RWPE1 (cell line): ENCODE results near the gene ACBD6.

Experiments
- CTCF ChIA-PET: fragments of 350-600 bp; sonication (Branson Sonifier 250); formaldehyde crosslinking; extraction: SDS; loops from one replicate; lab custom pipeline; 2021; lab: Yijun Ruan, JAX
- POLR2A ChIA-PET: fragments of 400-600 bp; formaldehyde crosslinking; extraction: SDS; loops from one replicate; lab custom pipeline; 2020; ENCODE audit warnings: antibody characterized with exemption; ENCODE audit not compliant: low non-redundant PET; lab: Yijun Ruan, JAX
- DNase-seq: peaks from one replicate; pipeline ENCODE4 v3.0.0; 2012; ENCODE audit warnings: low spot score
- H3K27ac ChIP-seq: fragments of 450-650 bp; 2 replicates; pipeline ENCODE4 v1.5.1; 2017
- TF ChIP-seq, protein P1 (sequence below): fragments of 450-650 bp; conservative IDR thresholded peaks from 2 replicates; pipeline ENCODE4 v1.5.1; 2017; ENCODE audit warnings: low read depth, mild to moderate bottlenecking

Gene ACBD6

DNA sequence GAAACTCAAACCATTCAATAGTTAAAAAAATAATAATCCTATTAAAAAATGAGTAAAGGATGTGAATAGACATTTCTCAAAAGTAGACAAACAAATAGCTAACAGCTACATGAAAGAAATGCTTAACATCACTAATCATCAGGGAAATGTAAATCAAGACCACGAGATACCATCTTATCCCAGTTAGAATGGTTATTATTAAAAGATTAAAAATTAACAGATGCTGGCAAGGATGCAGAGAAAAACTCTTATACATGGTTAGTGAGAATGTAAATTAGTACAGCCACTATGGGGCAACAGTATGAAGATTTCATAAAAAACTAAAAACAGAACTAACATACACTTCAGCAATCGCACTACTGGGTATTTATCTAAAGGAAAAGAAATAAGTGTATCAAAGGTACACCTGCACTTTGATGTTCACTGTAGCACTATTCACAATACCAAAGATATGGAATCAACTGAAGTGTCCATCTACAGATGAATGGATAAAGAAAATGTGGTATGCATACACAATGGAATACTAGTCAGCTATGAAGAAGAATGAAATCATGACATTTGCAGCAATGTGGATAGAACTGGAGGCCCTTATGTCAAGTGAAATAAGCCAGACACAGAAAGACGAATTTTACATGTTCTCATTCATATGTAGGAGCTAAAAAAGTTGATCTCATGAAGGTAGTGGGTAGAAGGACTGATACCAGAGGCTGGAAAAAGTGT is 117.9 kb downstream of the ACBD6 start:
- POLR2A ChIA-PET, result no interaction called here
- H3K27ac ChIP-seq, result no peak overlapping the region
- CTCF ChIA-PET, result no interaction called here
- no peak for DNase-seq
- TF ChIP-seq, protein P1, sequence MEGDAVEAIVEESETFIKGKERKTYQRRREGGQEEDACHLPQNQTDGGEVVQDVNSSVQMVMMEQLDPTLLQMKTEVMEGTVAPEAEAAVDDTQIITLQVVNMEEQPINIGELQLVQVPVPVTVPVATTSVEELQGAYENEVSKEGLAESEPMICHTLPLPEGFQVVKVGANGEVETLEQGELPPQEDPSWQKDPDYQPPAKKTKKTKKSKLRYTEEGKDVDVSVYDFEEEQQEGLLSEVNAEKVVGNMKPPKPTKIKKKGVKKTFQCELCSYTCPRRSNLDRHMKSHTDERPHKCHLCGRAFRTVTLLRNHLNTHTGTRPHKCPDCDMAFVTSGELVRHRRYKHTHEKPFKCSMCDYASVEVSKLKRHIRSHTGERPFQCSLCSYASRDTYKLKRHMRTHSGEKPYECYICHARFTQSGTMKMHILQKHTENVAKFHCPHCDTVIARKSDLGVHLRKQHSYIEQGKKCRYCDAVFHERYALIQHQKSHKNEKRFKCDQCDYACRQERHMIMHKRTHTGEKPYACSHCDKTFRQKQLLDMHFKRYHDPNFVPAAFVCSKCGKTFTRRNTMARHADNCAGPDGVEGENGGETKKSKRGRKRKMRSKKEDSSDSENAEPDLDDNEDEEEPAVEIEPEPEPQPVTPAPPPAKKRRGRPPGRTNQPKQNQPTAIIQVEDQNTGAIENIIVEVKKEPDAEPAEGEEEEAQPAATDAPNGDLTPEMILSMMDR, result no peak

DNA sequence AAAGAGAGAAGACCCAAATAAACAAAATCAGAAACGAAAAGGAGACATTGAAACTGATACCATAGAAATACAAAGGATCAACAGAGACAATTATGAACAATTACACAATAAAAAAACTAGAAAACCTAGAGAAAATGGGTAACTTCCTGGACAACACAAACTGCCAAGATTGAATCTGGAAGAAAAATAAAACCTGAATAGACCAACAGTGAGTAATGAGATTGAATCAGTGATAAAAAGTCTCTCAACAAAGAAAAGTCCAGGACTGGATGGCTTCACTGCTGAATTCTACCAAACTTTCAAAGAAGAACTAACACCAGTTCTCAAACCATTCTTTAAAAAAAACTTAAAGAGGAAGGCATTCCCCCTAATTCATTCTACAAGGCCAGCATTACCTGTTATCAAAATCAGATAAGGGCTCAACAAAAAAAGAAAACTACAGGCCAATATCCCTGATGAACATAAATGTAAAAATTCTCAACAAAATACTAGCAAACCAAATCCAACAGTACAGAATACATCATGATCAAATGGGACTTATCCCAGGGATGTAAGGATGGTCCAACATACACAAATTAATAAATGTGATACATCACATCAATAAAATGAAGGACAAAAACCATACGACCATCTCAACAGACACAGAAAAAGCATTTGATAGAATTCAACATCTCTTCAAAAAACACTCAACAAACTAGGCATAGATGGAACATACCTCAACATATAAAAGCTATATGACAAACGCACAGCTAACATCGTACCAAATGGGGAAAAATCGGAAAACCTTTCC is 119.9 kb downstream of the ACBD6 start:
- POLR2A ChIA-PET, result no interaction called here
- no peak overlapping the region for H3K27ac ChIP-seq
- DNase-seq, result no peak
- CTCF ChIA-PET, result interaction anchor here (0.6 kb wide), 1 partner anchor 349 kb away, joined by 4 read pairs; no protein-coding TSS in a partner anchor
- TF ChIP-seq, protein P1, result no peak

DNA sequence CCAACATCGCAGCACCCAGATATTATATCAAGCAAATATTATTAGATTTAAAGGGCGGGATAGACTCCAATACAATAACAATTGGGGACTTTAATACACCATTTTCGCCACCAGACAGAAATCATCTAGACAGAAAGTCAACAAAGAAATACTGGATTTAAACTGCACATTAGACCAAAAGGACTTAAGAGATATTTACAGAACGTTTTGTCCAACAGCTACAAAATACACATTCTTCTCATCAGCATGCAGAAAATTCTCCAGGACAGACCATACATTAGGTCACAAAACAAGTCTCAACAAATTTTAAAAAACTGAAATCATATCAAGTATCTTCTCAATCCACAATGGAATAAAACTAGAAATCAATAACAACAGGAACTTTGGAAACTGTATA is 121.2 kb downstream of the ACBD6 start:
- H3K27ac ChIP-seq, result no peak overlapping the region
- ChIA-PET POLR2A (no interaction called here), CTCF (no interaction called here)
- DNase-seq, result no peak
- TF ChIP-seq, protein P1, result no peak

DNA sequence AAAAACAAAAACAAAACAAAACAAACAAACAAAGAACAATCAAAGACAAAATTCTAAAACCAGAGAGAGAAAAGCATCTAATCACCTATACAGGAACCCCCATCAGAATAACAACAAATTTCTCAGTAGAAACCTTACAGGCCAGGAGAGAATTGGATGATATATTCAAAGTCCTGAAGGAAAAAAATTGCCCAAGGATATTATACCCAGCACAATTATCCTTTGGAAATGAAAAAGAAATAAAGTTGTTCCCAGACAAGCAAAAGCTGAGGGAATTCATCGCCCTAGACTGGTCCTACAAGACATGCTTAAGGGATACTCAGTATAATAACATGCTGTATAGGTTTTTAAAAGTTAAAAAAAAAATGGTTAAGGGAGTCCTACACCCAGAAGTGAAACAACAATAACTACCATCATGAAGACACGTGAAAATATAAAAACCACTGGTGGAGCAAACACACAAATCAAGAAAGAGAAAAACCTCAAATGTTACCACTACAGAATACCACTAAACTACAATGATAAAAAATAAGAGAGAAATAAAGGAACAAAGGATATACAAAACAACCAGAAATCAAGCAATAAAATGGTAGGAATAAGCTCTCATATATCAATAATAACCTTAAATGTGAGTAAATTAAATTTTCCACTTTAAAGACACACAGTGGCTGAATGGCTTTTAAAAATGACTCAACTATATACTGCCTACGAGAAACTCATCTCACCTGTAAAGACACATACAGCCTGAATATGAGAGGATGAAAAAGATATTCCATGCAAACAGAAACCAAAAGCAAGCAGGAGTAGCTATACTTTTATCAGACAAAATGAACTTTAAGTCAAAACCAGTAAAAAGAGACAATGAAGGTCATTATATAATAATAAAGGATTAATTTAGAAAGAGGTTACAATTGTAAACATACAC is 121.9 kb downstream of the ACBD6 start:
- no peak overlapping the region for H3K27ac ChIP-seq
- ChIA-PET POLR2A (no interaction called here), CTCF (no interaction called here)
- DNase-seq, result no peak
- TF ChIP-seq, protein P1, result no peak

DNA sequence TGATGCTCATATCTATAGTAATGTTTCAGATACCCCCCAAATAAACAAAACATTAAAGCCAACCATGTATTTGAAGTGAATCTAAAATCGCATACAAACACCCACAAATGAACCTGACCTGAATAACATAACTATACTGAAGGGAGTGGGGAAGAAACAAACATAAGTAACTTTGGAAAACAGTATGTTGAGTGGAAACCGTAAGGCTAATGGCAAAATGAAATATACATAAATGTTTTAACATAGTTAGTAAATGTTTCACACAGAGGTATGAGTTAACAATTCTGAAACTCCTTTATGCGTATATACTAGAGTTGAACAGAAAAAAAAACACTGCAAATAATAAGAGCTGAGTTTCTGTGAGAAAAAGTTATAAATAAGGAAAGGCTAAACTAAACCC is 125.6 kb downstream of the ACBD6 start:
- ChIA-PET POLR2A (no interaction called here), CTCF (interaction anchor here (0.6 kb wide), 1 partner anchor 28 kb away, joined by 4 read pairs; no protein-coding TSS in a partner anchor)
- H3K27ac ChIP-seq, result no peak overlapping the region
- DNase-seq, result no peak
- TF ChIP-seq, protein P1, result no peak

DNA sequence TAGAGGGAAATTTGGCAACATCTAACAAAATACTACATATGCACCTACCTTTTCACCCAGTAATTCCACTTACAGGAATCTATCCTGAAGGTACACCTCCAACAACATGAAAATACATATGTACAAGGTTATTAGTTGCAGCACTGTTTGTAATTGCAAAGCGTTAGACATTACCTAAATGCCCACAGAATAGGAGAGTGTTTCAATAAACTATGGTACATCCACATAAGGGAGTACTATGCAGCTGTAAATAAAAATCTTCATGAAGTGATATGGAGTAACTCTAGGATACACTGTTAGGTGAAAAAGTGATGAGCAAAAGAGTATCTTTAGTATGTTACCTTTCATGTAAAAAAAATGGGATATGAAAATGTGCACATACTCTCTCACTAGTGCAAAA is 126.1 kb downstream of the ACBD6 start:
- TF ChIP-seq, protein P1, result no peak
- no peak overlapping the region for H3K27ac ChIP-seq
- ChIA-PET POLR2A (no interaction called here), CTCF (interaction anchor here (0.6 kb wide), 1 partner anchor 23 kb away, joined by 4 read pairs; no protein-coding TSS in a partner anchor)
- no peak for DNase-seq
